HG02623 (cell line): ENCODE results near the gene DLL4.

Experiments used
- ATAC-seq: cut with Tn5 transposase; IDR thresholded peaks from one replicate; pipeline ENCODE4 v1.9.1; 2021; ENCODE audit warnings: moderate library complexity; ENCODE audit not compliant: unreplicated experiment

The DLL4 gene

GRCh38 chr15:40906091-40906990 lies 22.8 kb upstream of the DLL4 start:
- peak; percentile 78 for ATAC-seq

GRCh38 chr15:40906991-40907802 lies 21.9 kb upstream of the DLL4 start:
- ATAC-seq, result no peak

- ATAC-seq, result no peak
Observed at GRCh38 chr15:40908095-40908494, 21.0 kb upstream of the DLL4 start.

DNA sequence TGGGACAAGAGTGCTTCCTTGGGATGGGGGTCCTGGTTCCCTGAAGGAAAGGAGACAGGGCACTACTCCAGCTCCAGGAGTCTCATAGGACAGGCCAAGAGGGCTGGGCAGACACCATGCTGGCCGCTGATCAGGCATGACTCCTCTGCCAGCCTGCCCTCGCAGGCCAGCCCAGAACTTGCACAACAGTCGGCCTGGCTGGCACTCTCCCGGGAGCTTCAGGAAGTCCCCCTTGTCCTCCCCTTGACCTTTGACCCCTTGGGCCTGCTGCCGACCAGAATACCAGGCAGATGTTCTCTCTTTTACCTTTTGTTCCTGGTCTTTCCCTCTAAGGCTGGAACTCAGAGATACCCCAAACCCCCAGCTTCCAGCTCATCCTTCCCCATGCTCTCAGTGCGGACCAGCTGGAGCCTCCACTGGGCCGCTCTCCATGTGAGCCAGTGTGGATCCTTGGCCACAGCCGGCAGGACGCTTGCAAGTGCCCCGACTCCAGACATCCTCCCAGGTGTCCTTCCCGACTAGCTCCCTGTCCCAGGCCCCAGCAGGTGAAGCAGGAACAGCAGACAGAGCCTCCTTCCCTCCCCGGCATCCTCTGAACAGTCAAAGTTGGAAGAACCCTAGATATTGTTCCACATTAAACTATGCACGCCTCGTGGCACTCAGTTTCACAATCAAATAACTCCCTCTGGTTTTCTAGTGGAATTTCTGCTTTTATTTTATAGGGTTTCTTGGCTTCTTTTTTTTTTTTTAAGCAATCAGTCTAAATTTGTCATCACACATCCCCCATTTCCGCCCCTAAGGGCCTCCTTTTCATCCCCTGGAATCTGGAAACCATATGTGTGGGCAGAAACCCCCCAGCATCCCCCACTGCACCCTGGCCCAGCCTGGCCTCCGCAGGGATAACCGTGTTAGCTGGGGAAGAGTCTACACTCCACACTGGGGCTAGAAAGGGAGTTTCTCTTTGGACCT lies 19.2 kb upstream of the DLL4 start:
- no peak for ATAC-seq

GRCh38 chr15:40911141-40911540 lies 18.0 kb upstream of the DLL4 start:
- no peak for ATAC-seq

DNA sequence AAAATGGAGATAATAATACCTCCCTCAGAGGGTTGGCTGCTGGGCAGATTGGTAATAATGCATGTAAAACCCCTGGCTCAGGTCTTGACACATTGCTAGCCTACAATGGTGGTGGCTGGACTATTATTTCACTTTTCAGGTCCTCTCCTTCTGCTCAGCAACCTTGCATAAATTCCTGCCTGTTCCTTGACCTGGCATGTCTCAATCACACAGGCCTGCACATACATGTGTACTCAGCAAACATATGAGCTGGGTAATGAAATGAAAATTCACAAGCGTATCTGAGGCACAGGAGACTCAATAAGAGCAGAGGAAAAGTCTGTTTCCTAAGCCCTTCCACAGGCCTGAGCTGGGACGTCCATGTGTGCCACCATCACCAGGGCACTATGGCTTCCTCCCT lies 17.4 kb upstream of the DLL4 start:
- ATAC-seq, result no peak

GRCh38 chr15:40912478-40912877 lies 16.7 kb upstream of the DLL4 start:
- no peak for ATAC-seq

- ATAC-seq, result no peak
Observed at GRCh38 chr15:40914013-40914412, 15.1 kb upstream of the DLL4 start.

DNA sequence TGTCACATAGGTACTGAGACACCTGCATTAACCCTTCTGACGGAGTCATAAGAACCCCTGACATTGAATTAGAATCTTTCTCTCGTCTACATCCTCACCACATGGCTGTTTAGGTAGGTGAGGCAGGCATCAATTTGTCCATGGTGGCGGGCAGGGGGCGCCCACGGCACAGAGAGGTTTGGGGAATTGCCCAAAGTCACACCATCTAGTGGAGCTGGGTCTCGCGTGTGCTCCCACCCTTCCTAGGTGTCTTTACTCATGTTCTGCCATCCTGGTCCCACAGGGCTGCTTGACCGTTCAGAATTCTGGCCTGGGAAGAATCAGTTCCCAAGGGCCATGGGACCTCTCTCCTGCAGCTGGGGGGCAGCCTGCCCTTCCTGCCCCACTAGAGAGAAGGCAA lies 14.7 kb upstream of the DLL4 start:
- no peak for ATAC-seq

- ATAC-seq, result no peak
Observed at GRCh38 chr15:40915116-40915661, 14.0 kb upstream of the DLL4 start.

DNA sequence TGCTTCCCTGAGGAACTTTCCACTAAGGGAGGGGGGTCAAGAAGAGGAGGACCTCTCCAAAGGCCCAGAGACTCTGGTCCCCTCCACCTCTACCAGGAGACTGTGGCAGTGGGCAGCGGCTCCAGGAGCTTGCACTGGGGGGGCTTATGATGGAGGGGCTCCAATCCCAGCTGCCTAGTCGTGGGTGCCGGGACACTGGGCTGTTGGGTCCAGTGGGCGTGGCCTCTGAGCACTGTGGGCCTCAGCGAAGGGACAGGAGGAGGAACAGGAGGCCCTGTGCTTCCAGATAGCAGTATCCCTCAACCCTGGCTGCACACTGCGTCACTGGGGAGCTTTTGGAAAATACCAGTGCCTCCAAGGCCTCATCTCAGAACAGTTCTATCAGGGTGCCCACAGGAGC lies 13.5 kb upstream of the DLL4 start:
- ATAC-seq, result no peak

- no peak for ATAC-seq
Observed at GRCh38 chr15:40917585-40917984, 11.6 kb upstream of the DLL4 start.

GRCh38 chr15:40918146-40918798 lies 10.9 kb upstream of the DLL4 start:
- ATAC-seq, result no peak

GRCh38 chr15:40918799-40919392 lies 10.2 kb upstream of the DLL4 start:
- no peak for ATAC-seq

DNA sequence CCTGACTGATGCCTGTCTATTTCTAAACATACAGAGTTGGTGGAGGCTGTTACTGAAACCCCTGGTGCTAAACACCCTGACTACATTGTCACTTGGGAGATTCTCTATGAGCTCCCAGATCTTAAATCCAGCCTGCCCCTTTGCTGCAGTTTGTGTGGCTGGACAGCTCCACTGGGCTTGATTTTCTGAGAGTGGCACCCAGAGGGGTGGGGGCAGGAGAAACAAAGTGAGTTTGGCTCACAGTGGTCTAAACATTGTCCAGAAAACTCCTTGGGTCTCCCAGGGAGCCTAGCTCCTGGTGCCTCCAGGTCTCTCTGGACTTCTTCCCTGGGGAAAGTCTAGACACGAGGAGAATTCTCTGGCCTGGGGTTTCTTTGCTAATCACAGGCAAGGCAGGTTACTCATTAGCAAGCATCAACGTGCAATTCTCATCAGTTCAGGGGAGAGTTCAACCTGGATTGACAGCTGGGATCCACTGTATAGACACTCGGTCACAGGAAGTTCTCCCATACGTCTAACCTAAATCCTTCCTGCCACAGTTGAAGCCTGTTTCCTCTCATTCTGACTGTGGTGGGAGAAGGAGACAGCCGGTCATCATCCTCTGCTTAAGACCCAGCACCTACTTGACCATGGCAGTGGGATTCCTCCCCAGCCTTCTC lies 7.1 kb upstream of the DLL4 start:
- ATAC-seq, result no peak

GRCh38 chr15:40922608-40923005 lies 6.5 kb upstream of the DLL4 start:
- ATAC-seq, result no peak

- no peak for ATAC-seq
Observed at GRCh38 chr15:40923551-40923950, 5.6 kb upstream of the DLL4 start.

- no peak for ATAC-seq
Observed at GRCh38 chr15:40925495-40925862, 3.7 kb upstream of the DLL4 start.
